ENCODE data around the gene PTH1R. TPM values are rescaled to one million over a fixed set of nuclear protein-coding genes. Genes with fewer than 3 reads are reported as not detected.
A peak's percentile ranks its signal among the peaks of the same experiment; 100 is the strongest.

The PTH1R gene
- total RNA-seq, 2 donors from 2014 or later, result 0.69 to 0.86 TPM

DNA sequence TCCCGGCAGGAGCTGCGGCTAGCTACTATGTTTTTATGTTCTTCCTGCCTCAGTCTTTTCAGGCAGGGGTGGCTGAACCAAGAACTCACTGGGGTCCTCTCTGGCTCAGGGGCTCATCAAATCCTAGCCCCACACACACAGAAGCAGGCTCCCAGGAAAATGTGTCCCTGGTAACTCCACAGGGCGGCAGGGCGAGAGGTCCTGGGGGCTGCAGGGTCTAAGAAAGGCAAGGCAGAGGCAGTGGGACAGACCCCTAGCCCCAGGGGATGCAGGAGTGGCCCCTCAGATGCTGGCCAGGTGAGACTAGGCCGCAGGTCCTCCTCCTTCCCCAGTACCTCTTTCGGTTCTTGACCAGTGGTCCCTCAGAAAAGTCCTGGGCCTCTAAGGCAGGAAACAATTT lies 48.9 kb downstream of the PTH1R start:
- H3K4me1 ChIP-seq, result peaks cover 37% of the 10 kb centered on the region
- H3K9ac ChIP-seq (ENCODE audit: low read depth in 2 of 2, low read length in 2 of 2), result peak overlapping the region; percentile 28 to 80
- H3K27me3 ChIP-seq, result no peaks in the 10 kb centered on the region
- H3K36me3 ChIP-seq, result peaks cover 16% of the 10 kb centered on the region
- no peak for DNase-seq
- no peak overlapping the region for H3K4me3 ChIP-seq
- TF ChIP-seq, protein P1, sequence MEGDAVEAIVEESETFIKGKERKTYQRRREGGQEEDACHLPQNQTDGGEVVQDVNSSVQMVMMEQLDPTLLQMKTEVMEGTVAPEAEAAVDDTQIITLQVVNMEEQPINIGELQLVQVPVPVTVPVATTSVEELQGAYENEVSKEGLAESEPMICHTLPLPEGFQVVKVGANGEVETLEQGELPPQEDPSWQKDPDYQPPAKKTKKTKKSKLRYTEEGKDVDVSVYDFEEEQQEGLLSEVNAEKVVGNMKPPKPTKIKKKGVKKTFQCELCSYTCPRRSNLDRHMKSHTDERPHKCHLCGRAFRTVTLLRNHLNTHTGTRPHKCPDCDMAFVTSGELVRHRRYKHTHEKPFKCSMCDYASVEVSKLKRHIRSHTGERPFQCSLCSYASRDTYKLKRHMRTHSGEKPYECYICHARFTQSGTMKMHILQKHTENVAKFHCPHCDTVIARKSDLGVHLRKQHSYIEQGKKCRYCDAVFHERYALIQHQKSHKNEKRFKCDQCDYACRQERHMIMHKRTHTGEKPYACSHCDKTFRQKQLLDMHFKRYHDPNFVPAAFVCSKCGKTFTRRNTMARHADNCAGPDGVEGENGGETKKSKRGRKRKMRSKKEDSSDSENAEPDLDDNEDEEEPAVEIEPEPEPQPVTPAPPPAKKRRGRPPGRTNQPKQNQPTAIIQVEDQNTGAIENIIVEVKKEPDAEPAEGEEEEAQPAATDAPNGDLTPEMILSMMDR (IDR thresholded peaks at IDR 0.05), result no peak
- intact Hi-C loops (cut with DNase I), result loop anchor here (5.0 to 10.0 kb wide), 2 partner anchors 61 to 398 kb away; no protein-coding TSS in a partner anchor
- peaks cover 4% of the 10 kb centered on the region for H3K9me3 ChIP-seq
- peak overlapping the region; percentile 69 for H3K27ac ChIP-seq

DNA sequence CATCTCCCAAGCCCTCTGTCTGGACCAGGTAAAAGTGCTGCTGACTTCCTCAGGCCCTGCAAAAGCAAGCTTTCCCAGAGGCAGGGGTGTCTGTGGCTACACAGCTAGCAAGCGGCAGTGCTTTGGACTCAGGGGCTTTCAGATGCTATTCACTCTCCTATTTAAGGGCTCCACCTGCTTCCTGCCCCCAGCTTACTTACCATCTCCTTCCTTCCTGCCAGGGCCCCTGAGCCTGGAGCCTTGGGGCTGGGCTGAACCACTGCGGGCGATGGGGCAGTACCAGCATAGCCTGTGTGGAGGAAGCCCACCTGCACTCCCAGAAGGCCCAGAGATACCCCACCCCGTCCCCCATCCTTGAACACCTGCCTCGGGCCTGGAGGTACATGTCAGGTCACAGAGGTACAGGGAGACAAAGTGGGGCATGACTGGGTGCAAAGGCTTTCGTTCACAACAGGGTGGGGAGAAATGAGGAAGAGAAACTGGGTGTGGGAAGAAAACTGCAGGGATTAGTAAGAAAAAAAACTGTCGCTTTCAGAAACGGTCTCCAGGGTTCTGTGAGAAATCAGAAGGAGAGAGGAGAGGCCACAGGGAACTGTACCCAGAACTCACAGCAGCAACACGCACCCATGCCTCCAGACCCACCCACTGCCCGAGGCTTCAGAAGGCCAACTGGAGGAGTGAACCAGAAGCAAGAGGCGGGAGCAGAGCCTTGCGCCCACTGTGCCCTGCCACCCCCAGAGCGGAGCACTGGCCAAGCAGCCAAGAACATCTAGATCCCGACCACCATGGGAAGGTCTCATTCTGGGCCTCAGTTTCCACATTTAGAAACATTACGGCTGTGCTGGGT lies 49.6 kb downstream of the PTH1R start:
- peaks cover 11% of the 10 kb centered on the region for H3K36me3 ChIP-seq
- H3K4me1 ChIP-seq, result peaks cover 44% of the 10 kb centered on the region
- peak overlapping the region; percentile 28 to 80 for H3K9ac ChIP-seq (ENCODE audit: low read depth in 2 of 2, low read length in 2 of 2)
- H3K4me3 ChIP-seq, result no peak overlapping the region
- H3K27ac ChIP-seq, result peak overlapping the region; percentile 69
- intact Hi-C loops (cut with DNase I), result loop anchor here (5.0 to 10.0 kb wide), 2 partner anchors 60 to 398 kb away; no protein-coding TSS in a partner anchor
- TF ChIP-seq, protein P1 (IDR thresholded peaks at IDR 0.05), result no peak
- no peaks in the 10 kb centered on the region for H3K27me3 ChIP-seq
- H3K9me3 ChIP-seq, result peaks cover 4% of the 10 kb centered on the region
- DNase-seq, result peak; percentile 42

DNA sequence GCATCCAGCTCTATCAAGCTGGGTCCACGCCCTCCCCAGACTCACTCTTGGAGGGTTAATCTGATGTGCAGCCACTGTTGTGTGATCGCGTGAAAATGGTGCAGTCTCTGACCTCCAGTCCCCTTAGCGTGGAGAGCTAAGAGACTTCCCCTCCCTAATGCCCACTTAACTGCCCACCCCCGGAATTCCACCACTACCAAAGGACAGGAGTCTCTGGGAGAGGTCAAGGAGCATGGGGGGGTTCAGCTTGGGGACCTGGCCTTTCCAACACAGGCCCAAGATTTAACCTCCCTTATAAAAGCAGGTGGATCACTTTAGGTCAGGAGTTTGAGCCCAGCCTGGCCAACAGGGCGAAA lies 50.2 kb downstream of the PTH1R start:
- H3K27ac ChIP-seq, result peak overlapping the region; percentile 69
- no peak overlapping the region for H3K4me3 ChIP-seq
- intact Hi-C loops (cut with DNase I), result loop anchor here (5.0 to 10.0 kb wide), 2 partner anchors 60 to 397 kb away; no protein-coding TSS in a partner anchor
- H3K27me3 ChIP-seq, result no peaks in the 10 kb centered on the region
- peaks cover 10% of the 10 kb centered on the region for H3K36me3 ChIP-seq
- no peak for DNase-seq
- H3K9me3 ChIP-seq, result peaks cover 4% of the 10 kb centered on the region
- TF ChIP-seq, protein P1 (IDR thresholded peaks at IDR 0.05), result no peak
- H3K9ac ChIP-seq (ENCODE audit: low read depth in 2 of 2, low read length in 2 of 2), result peak overlapping the region in 1 of 2 donors; percentile 80
- peaks cover 50% of the 10 kb centered on the region for H3K4me1 ChIP-seq

- H3K36me3 ChIP-seq, result peaks cover 10% of the 10 kb centered on the region
These were observed 50.8 kb downstream of the PTH1R start for GRCh38 chr3:46928282-46928681.

GRCh38 chr3:46929324-46929723 lies 51.8 kb downstream of the PTH1R start:
- H3K9me3 ChIP-seq, result peaks cover 4% of the 10 kb centered on the region
- no peak overlapping the region for H3K9ac ChIP-seq (ENCODE audit: low read depth in 2 of 2, low read length in 2 of 2)
- peaks cover 10% of the 10 kb centered on the region for H3K36me3 ChIP-seq
- DNase-seq, result peak; percentile 76
- no peak overlapping the region for H3K27ac ChIP-seq
- H3K27me3 ChIP-seq, result no peaks in the 10 kb centered on the region
- H3K4me3 ChIP-seq, result no peak overlapping the region
- peaks cover 58% of the 10 kb centered on the region for H3K4me1 ChIP-seq
- TF ChIP-seq, protein P1 (IDR thresholded peaks at IDR 0.05), result no peak
- intact Hi-C loops (cut with DNase I), result loop anchor here (5.0 to 10.0 kb wide), 2 partner anchors 58 to 395 kb away; no protein-coding TSS in a partner anchor

More at GRCh38 chr3:46928282-46928681, 50.8 kb downstream of the PTH1R start:
- Histone ChIP-seq H3K4me3 (no peak overlapping the region), H3K9ac (ENCODE audit: low read depth in 2 of 2, low read length in 2 of 2) (no peak overlapping the region), H3K27me3 (no peaks in the 10 kb centered on the region), H3K27ac (peak overlapping the region; percentile 69), H3K9me3 (peaks cover 4% of the 10 kb centered on the region), H3K4me1 (peaks cover 56% of the 10 kb centered on the region)
- TF ChIP-seq, protein P1 (IDR thresholded peaks at IDR 0.05), result no peak
- DNase-seq, result no peak
- intact Hi-C loops (cut with DNase I), result loop anchor here (5.0 to 10.0 kb wide), 2 partner anchors 59 to 397 kb away; no protein-coding TSS in a partner anchor

Measured in colonic mucosa (tissue), 4 donors.